H1 (cell line): ENCODE results near the gene RNASET2. TPM values are rescaled to one million over a fixed set of nuclear protein-coding genes. Genes with fewer than 3 reads are reported as not detected.

Source experiments
- CHD1 ChIP-seq: IDR thresholded peaks from 2 replicates; pipeline ENCODE4 v1.6.1; 2012; ENCODE audit warnings: low read depth, low read length, improper control_type of control experiment
- CHD7 ChIP-seq: fragments of 300-600 bp; sonication (generic); IDR thresholded peaks from 2 replicates; pipeline ENCODE4 v1.7.1; 2012; ENCODE audit warnings: low read length, moderate library complexity, mild to moderate bottlenecking, inconsistent platforms; ENCODE audit not compliant: insufficient replicate concordance
- CREB1 ChIP-seq: IDR thresholded peaks from 2 replicates; pipeline ENCODE4 v1.6.1; 2012; ENCODE audit warnings: inconsistent platforms
- KDM5A ChIP-seq: fragments of 200-600 bp; IDR thresholded peaks from 2 replicates; pipeline ENCODE4 v1.7.1; 2012; ENCODE audit warnings: mild to moderate bottlenecking, low read length, inconsistent platforms, mixed read lengths
- NRF1 ChIP-seq: IDR thresholded peaks from 2 replicates; pipeline ENCODE4 v1.6.1; 2011; ENCODE audit warnings: mild to moderate bottlenecking, low read depth, low read length, improper control_type of control experiment
- RXRA ChIP-seq: IDR thresholded peaks from 2 replicates; pipeline ENCODE4 v1.6.1; 2011; ENCODE audit warnings: low read depth, mild to moderate bottlenecking, low read length, moderate library complexity; ENCODE audit not compliant: insufficient read depth
- SUZ12 ChIP-seq: fragments of 200-600 bp; sonication (generic); IDR thresholded peaks from 2 replicates; pipeline ENCODE4 v1.6.1; 2012; ENCODE audit warnings: mild to moderate bottlenecking, inconsistent platforms, low read length, moderate library complexity, mixed read lengths
- polyA plus RNA-seq, 7 experiments: library from polyadenylated mRNA; depleted of rRNA in 3 of 7; stranded (reverse) in 5 of 7; unstranded in 2 of 7; fragments of >200 nt in 5 of 7; fragments of 200-250 nt in 2 of 7; gene quantifications; 1 replicate in 5 of 7; 2 replicates in 1 of 7; 4 replicates in 1 of 7; pipeline versions ENCODE4 v1.2.1 to v1.2.3, GENCODE V29; 2011 to 2013; ENCODE audit warnings: missing spikeins in 2 of 7, mixed read lengths in 2 of 7
- total RNA-seq: library from RNA; stranded (reverse); fragmentation: NEBNext Ultra II Directional; extraction: Animal tissue kit (Norgen Biotek cat#: 25700); gene quantifications from 2 replicates; pipeline ENCODE4 v1.2.1, GENCODE V29; 2021

The RNASET2 gene
- total and polyA plus RNA-seq, 2 of the 8 experiments (the other 6 are each of a cell fraction or from before 2014, with no cell fraction given) = 15.7 to 22.9 TPM

GRCh38 chr6:166937746-166938145 is 18.6 kb downstream of the RNASET2 start (continued):
- TF ChIP-seq CHD7 (no peak), NRF1 (no peak), CREB1 (no peak), KDM5A (no peak), CHD1 (no peak), RXRA (no peak), SUZ12 (no peak)
